Measurements from ENCODE around the gene RGS13. TPM values are rescaled to one million over a fixed set of nuclear protein-coding genes. Genes with fewer than 3 reads are reported as not detected.

The RGS13 gene
- total RNA-seq, 1 donor from 2014 or later = not detected

GRCh38 chr1:192601567-192601966, 34.4 kb upstream of the RGS13 start:
- TF ChIP-seq CTCF (IDR thresholded peaks at IDR 0.05; ENCODE audit: unreplicated experiment) = no peak
- Mint-ChIP-seq H3K36me3 (ENCODE audit: insufficient read depth) (no peaks in the 10 kb centered on the region), H3K27me3 (no peaks in the 10 kb centered on the region), H3K9me3 (ENCODE audit: low read depth) (no peaks in the 10 kb centered on the region), H3K27ac (no peak overlapping the region), H3K4me1 (ENCODE audit: low read depth) (peaks cover 5% of the 10 kb centered on the region), H3K4me3 (ENCODE audit: low read depth) (no peak overlapping the region)
- no peak for DNase-seq (ENCODE audit: low spot score, unreplicated experiment)

DNA sequence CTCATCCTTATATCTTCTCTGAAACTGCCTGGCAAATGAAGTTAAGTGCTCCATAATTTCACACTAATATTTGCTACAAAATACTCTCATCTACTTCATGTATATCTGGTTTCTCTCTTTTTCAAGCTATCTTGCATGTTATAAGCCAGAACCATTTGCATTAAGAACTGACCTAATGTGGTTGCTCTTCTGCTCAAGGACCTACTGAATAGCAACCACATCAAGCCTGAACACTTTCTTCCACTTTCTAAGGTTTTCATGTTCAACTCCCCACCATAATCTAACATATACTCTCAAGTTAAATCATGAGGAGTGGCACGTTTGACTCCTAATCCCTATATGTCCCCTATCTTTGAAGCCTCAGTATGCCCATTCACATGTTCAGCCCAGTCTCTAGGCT, 33.2 kb upstream of the RGS13 start:
- no peaks in the 10 kb centered on the region for H3K9me3 Mint-ChIP-seq (ENCODE audit: low read depth)
- peaks cover 5% of the 10 kb centered on the region for H3K4me1 Mint-ChIP-seq (ENCODE audit: low read depth)
- DNase-seq (ENCODE audit: low spot score, unreplicated experiment) = no peak
- no peaks in the 10 kb centered on the region for H3K27me3 Mint-ChIP-seq
- TF ChIP-seq CTCF (IDR thresholded peaks at IDR 0.05; ENCODE audit: unreplicated experiment) = no peak
- no peak overlapping the region for H3K27ac Mint-ChIP-seq
- H3K4me3 Mint-ChIP-seq (ENCODE audit: low read depth) = no peak overlapping the region
- no peaks in the 10 kb centered on the region for H3K36me3 Mint-ChIP-seq (ENCODE audit: insufficient read depth)

- no peaks in the 10 kb centered on the region for H3K27me3 Mint-ChIP-seq
- H3K4me1 Mint-ChIP-seq (ENCODE audit: low read depth) = peaks cover 5% of the 10 kb centered on the region
- H3K36me3 Mint-ChIP-seq (ENCODE audit: insufficient read depth) = no peaks in the 10 kb centered on the region
- TF ChIP-seq CTCF (IDR thresholded peaks at IDR 0.05; ENCODE audit: unreplicated experiment) = no peak
- H3K4me3 Mint-ChIP-seq (ENCODE audit: low read depth) = no peak overlapping the region
- H3K27ac Mint-ChIP-seq = no peak overlapping the region
- no peak for DNase-seq (ENCODE audit: low spot score, unreplicated experiment)
- no peaks in the 10 kb centered on the region for H3K9me3 Mint-ChIP-seq (ENCODE audit: low read depth)
These were observed 32.6 kb upstream of the RGS13 start for GRCh38 chr1:192603218-192603787.

GRCh38 chr1:192604979-192605620, 30.8 kb upstream of the RGS13 start:
- H3K27ac Mint-ChIP-seq = no peak overlapping the region
- TF ChIP-seq CTCF (IDR thresholded peaks at IDR 0.05; ENCODE audit: unreplicated experiment) = no peak
- no peak for DNase-seq (ENCODE audit: low spot score, unreplicated experiment)
- peaks cover 5% of the 10 kb centered on the region for H3K4me1 Mint-ChIP-seq (ENCODE audit: low read depth)
- no peaks in the 10 kb centered on the region for H3K9me3 Mint-ChIP-seq (ENCODE audit: low read depth)
- no peaks in the 10 kb centered on the region for H3K27me3 Mint-ChIP-seq
- no peaks in the 10 kb centered on the region for H3K36me3 Mint-ChIP-seq (ENCODE audit: insufficient read depth)
- H3K4me3 Mint-ChIP-seq (ENCODE audit: low read depth) = no peak overlapping the region

- H3K27me3 Mint-ChIP-seq = no peaks in the 10 kb centered on the region
- no peak overlapping the region for H3K4me3 Mint-ChIP-seq (ENCODE audit: low read depth)
- H3K36me3 Mint-ChIP-seq (ENCODE audit: insufficient read depth) = no peaks in the 10 kb centered on the region
- no peaks in the 10 kb centered on the region for H3K4me1 Mint-ChIP-seq (ENCODE audit: low read depth)
- H3K9me3 Mint-ChIP-seq (ENCODE audit: low read depth) = no peaks in the 10 kb centered on the region
- no peak for DNase-seq (ENCODE audit: low spot score, unreplicated experiment)
- H3K27ac Mint-ChIP-seq = no peak overlapping the region
- TF ChIP-seq CTCF (IDR thresholded peaks at IDR 0.05; ENCODE audit: unreplicated experiment) = no peak
These were observed 27.3 kb upstream of the RGS13 start for GRCh38 chr1:192608671-192609070.

All from progenitor cell of endocrine pancreas (in vitro differentiated cells).